HFF-Myc (cell line): ENCODE data around the gene TSPAN9.

Experiments
- DNase-seq: peaks from one replicate; pipeline ENCODE4 v3.0.0-alpha.2; 2011; ENCODE audit warnings: low read depth; ENCODE audit errors: extremely low read depth
- H3K4me3 ChIP-seq: replicated peaks from 2 replicates; pipeline ENCODE4 v1.5.1; 2011; ENCODE audit warnings: low read depth, mild to moderate bottlenecking, control low read depth, low read length
- TF ChIP-seq, protein P1 (sequence below): IDR thresholded peaks from 2 replicates; pipeline ENCODE4 v1.5.1; 2012; ENCODE audit warnings: mild to moderate bottlenecking, low read depth, low read length, control low read depth; ENCODE audit errors: missing control alignments

The TSPAN9 gene

DNA sequence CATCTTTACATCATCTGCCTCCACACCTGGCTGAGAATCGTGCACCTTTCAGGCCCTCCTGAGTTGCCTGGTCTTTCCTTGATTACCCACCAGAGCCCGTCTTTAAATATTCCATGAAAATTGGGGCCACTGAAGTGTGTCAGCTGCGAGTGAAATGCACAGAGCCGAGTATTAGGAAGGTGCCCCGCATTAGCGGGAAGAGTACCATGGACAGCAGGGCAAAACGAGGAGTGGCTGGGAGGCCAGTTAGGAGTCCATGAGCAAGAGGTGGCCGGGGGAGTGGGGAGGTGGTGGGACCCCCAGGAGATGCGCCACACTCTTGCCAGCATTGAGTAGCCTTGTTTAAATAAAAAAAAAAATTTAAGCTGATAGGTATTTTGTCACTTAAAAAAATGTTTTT is 99.6 kb downstream of the TSPAN9 start:
- DNase-seq, result no peak
- H3K4me3 ChIP-seq, result no peak overlapping the region
- TF ChIP-seq, protein P1, sequence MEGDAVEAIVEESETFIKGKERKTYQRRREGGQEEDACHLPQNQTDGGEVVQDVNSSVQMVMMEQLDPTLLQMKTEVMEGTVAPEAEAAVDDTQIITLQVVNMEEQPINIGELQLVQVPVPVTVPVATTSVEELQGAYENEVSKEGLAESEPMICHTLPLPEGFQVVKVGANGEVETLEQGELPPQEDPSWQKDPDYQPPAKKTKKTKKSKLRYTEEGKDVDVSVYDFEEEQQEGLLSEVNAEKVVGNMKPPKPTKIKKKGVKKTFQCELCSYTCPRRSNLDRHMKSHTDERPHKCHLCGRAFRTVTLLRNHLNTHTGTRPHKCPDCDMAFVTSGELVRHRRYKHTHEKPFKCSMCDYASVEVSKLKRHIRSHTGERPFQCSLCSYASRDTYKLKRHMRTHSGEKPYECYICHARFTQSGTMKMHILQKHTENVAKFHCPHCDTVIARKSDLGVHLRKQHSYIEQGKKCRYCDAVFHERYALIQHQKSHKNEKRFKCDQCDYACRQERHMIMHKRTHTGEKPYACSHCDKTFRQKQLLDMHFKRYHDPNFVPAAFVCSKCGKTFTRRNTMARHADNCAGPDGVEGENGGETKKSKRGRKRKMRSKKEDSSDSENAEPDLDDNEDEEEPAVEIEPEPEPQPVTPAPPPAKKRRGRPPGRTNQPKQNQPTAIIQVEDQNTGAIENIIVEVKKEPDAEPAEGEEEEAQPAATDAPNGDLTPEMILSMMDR, result no peak

DNA sequence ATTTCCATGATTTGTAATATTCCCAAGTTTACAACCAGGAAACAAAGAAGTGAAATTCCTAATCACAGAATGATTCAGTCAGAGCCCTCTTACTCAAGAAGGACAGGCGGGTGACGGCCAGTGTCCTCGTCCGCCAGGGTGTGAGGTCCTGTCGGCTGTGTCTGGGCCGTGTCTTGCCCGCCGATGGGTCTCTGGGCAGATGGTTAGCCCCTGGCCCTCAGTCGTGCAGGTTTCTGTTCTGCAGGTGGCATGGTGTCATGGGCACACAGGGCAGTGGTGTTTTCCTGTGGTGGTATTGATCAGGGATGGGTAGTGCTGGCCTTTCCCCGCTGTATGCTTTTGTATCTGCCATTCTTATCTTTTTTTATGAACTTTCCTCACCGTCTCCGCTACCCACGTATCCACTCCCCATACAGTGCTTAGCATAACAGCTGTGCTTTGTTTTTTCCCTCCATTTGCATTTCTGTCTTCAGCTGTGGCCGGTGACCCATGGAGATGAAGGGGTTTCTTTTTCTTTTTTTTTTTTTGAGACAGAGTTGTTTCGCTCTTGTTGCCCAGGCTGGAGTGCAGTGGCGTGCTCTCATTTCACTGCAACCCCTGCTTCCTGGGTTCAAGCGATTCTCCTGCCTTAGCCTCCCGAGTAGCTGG is 100.7 kb downstream of the TSPAN9 start:
- DNase-seq, result no peak
- no peak overlapping the region for H3K4me3 ChIP-seq
- TF ChIP-seq, protein P1, result no peak

DNA sequence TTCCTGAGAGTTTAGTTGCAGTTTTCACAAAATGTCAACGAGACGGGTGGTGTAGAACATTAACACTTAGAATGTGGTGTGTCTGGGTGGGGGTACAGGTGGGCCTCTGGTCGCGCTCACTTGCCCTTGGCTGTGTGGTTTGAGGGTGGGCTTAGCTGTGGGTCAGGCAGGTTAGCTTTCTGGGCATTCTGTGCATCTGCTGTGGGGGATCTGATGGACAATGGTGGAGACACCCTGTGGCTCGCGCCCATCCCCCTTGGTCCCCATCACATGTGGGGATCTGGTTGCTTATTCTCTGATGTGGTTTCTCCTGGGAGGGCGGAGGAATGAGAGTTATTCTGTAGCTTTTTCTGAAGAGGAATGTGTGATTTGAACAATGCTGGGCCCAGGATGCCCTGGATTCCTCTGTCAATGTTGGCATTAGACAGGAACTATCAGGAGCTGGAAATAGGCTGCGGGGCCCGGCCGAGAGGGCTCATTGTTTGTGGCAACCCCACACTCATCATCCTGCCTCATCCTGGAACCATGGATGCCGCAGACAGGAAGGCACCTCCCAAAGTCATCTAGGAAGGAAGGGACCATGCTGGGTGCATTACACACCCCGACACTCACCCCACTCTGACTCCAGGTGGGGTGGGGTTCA is 101.6 kb downstream of the TSPAN9 start:
- DNase-seq, result no peak
- H3K4me3 ChIP-seq, result no peak overlapping the region
- TF ChIP-seq, protein P1, result no peak

DNA sequence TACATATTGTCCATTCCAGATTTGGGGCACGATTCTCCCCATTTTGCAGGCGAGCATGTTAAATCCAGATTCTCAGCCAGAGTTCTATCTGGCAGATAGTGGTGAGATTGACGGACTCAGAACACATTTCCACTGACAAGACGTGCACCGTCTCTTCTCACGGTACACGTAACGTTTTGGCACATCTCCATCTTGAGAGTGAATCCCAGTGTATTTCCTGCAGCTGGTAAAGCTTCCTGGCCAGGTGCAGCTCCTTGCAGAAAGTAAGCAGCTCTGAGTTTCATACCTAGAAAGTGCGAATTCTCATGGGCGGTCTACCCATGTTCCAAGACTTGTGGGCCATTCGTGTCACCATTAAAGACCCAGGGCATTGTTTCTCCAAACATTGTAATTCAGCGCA is 102.6 kb downstream of the TSPAN9 start:
- H3K4me3 ChIP-seq, result no peak overlapping the region
- DNase-seq, result no peak

DNA sequence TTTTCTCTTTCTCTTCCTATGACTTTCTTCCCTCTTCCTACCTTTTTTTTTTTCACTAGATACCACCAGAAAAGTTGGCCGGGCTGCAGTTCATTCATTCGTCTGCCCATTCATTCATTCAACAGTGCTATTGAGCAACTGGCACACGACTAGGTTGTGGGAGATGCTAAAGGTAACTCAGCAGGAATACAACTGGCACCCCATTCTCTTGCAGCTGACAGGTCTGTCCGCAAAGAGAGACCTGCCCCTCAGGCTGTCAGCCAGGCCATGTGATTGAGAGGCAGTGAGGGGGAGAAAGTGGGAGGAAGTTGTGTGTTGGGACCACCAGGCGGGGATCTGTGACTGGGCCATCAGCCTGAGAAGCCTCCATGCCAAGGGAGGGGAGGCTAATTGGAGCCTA is 105.2 kb downstream of the TSPAN9 start:
- TF ChIP-seq, protein P1, result no peak
- H3K4me3 ChIP-seq, result no peak overlapping the region
- DNase-seq, result no peak

More for the DNA sequence above, 102.6 kb downstream of the TSPAN9 start:
- TF ChIP-seq, protein P1, result no peak

DNA sequence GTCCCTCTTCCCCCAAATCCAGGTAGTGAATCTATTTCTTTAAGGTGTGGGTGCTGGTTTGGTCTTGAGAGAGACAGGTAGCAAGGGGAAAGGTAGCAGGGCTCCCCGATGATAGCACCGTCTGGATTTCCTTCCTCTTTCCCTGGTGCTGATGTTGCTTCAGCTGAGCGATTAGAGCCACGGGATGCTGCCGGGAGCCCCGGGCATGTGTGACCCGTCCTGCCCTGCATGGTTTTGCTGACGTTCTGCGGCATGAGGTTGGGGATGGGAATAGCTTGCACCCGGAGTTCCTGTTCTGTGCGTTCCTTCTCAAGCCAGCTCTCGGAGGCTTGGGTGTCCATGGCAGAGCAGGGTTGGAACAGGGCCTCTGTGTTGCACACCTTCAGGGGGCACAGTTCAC is 107.3 kb downstream of the TSPAN9 start:
- TF ChIP-seq, protein P1, result no peak
- DNase-seq, result no peak
- no peak overlapping the region for H3K4me3 ChIP-seq

DNA sequence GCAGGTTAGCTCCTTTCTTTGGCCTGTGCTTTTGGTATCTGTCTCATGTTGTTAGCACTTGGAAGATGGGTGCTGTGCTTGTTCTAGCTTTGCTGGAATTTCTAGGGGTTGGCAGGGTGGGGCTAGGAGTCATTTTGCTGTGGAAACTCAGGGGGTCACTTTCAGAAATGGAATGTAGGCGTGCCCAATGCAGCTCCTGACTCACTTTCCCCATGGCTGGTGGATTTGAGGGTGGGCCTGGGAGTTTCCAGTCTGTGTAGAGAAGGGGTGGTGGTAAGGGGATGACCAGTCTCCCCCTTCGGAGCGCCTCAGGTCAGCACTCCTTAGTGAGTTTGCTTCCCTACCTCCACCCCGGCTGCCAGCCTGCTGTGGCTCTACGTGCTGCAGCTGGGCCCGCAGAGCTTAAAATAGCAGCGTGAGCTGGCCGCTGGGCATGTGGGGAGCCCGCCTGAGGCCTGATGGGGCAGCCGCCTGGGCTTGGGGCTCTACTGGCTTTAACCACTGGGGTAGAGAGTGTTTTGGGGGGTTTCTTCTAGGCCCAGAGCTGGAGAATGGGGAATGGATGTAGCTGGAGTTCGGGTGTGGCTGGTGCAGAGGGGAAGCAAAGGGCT is 108.2 kb downstream of the TSPAN9 start:
- TF ChIP-seq, protein P1, result no peak
- DNase-seq, result no peak
- no peak overlapping the region for H3K4me3 ChIP-seq
